ENCODE measurements around the gene GLP2R. TPM values are rescaled to one million over a fixed set of nuclear protein-coding genes. Genes with fewer than 3 reads are reported as not detected.

GLP2R gene
- polyA plus RNA-seq, 4 donors, result 0.67 to 3.5 (median 3.2) TPM

GRCh38 chr17:9887508-9887907 is 61.8 kb downstream of the GLP2R start:
- H3K4me1 ChIP-seq (ENCODE audit: control insufficient read depth in 3 of 3, insufficient read depth in 2 of 3, low read depth in 1 of 3, low read length in 2 of 3), result no peaks in the 10 kb centered on the region
- H3K9me3 ChIP-seq (ENCODE audit: control insufficient read depth in 2 of 2, insufficient read depth in 1 of 2, low read depth in 1 of 2, low read length in 1 of 2), result peaks cover 0 to 7% of the 10 kb centered on the region in 2 donors
- DNase-seq (no peak), FAIRE-seq (no peak)
- H3K36me3 ChIP-seq (ENCODE audit: control insufficient read depth in 3 of 3, insufficient read depth in 2 of 3, low read depth in 1 of 3, low read length in 3 of 3), result peaks cover 0 to 3% (median 0%) of the 10 kb centered on the region in 3 donors
- H3K27ac ChIP-seq (ENCODE audit: low read depth in 1 of 3, low read length in 2 of 3), result no peak overlapping the region
- H3K4me3 ChIP-seq (ENCODE audit: low read depth in 1 of 3, low read length in 3 of 3), result no peak overlapping the region
- 66 to 80% (median 73%) methylated on average over 8 of the region's 8 CpGs for WGBS, 3 donors
- H3K27me3 ChIP-seq (ENCODE audit: control insufficient read depth in 3 of 3, insufficient read depth in 3 of 3, low read length in 3 of 3), result no peaks in the 10 kb centered on the region

GRCh38 chr17:9890124-9890523 is 64.4 kb downstream of the GLP2R start:
- peaks cover 0 to 3% (median 0%) of the 10 kb centered on the region in 3 donors for H3K36me3 ChIP-seq (ENCODE audit: control insufficient read depth in 3 of 3, insufficient read depth in 2 of 3, low read depth in 1 of 3, low read length in 3 of 3)
- peaks cover 0 to 2% of the 10 kb centered on the region in 2 donors for H3K9me3 ChIP-seq (ENCODE audit: control insufficient read depth in 2 of 2, insufficient read depth in 1 of 2, low read depth in 1 of 2, low read length in 1 of 2)
- no peaks in the 10 kb centered on the region for H3K4me1 ChIP-seq (ENCODE audit: control insufficient read depth in 3 of 3, insufficient read depth in 2 of 3, low read depth in 1 of 3, low read length in 2 of 3)
- DNase-seq, result no peak
- no peak overlapping the region for H3K27ac ChIP-seq (ENCODE audit: low read depth in 1 of 3, low read length in 2 of 3)
- no peak for FAIRE-seq
- H3K27me3 ChIP-seq (ENCODE audit: control insufficient read depth in 3 of 3, insufficient read depth in 3 of 3, low read length in 3 of 3), result no peaks in the 10 kb centered on the region
- H3K4me3 ChIP-seq (ENCODE audit: low read depth in 1 of 3, low read length in 3 of 3), result no peak overlapping the region
- WGBS, 3 donors, result 7 to 33% (median 16%) methylated on average over 2 of the region's 2 CpGs

DNA sequence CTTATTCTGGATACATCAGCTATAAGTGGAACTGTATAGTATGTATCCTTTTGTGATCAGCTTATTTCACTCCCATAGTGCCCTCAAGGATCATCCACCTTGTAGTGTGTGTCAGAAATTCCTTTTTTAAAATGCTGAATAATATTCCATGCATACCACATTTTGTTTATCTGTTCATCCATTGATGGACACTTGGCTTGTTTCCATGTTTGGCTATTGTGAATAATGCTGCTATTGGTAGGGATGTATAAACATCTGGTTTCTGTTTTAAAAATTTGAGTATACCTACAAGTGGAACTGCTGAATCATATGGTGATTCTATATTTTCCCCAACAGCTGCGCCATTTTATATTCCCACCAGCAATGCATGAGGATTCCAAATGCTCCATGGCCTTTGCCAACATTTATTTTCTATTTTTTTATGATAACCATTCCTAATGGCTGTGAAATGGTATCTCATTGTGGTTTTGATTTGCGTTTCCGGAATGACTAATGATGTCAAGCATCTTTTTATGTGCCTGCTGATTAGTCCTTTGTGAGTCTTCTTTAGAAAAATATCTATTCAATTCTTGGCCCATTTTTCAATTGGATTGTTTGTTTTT is 67.8 kb downstream of the GLP2R start:
- Histone ChIP-seq H3K36me3 (ENCODE audit: control insufficient read depth in 3 of 3, insufficient read depth in 2 of 3, low read depth in 1 of 3, low read length in 3 of 3) (no peaks in the 10 kb centered on the region), H3K9me3 (ENCODE audit: control insufficient read depth in 2 of 2, insufficient read depth in 1 of 2, low read depth in 1 of 2, low read length in 1 of 2) (no peaks in the 10 kb centered on the region), H3K4me1 (ENCODE audit: control insufficient read depth in 3 of 3, insufficient read depth in 2 of 3, low read depth in 1 of 3, low read length in 2 of 3) (no peaks in the 10 kb centered on the region), H3K4me3 (ENCODE audit: low read depth in 1 of 3, low read length in 3 of 3) (no peak overlapping the region), H3K27ac (ENCODE audit: low read depth in 1 of 3, low read length in 2 of 3) (no peak overlapping the region), H3K27me3 (ENCODE audit: control insufficient read depth in 3 of 3, insufficient read depth in 3 of 3, low read length in 3 of 3) (no peaks in the 10 kb centered on the region)
- no peak for DNase-seq
- FAIRE-seq, result no peak
- WGBS, 3 donors, result 63 to 88% (median 80%) methylated on average over 3 of the region's 3 CpGs

- 81 to 95% (median 92%) methylated on average over 3 of the region's 3 CpGs for WGBS, 3 donors
- no peak for FAIRE-seq
These were observed 68.5 kb downstream of the GLP2R start for GRCh38 chr17:9894231-9894630.

GRCh38 chr17:9895923-9896322 is 70.2 kb downstream of the GLP2R start:
- Histone ChIP-seq H3K27ac (ENCODE audit: low read depth in 1 of 3, low read length in 2 of 3) (no peak overlapping the region), H3K4me1 (ENCODE audit: control insufficient read depth in 3 of 3, insufficient read depth in 2 of 3, low read depth in 1 of 3, low read length in 2 of 3) (no peaks in the 10 kb centered on the region), H3K9me3 (ENCODE audit: control insufficient read depth in 2 of 2, insufficient read depth in 1 of 2, low read depth in 1 of 2, low read length in 1 of 2) (no peaks in the 10 kb centered on the region), H3K4me3 (ENCODE audit: low read depth in 1 of 3, low read length in 3 of 3) (no peak overlapping the region), H3K36me3 (ENCODE audit: control insufficient read depth in 3 of 3, insufficient read depth in 2 of 3, low read depth in 1 of 3, low read length in 3 of 3) (no peaks in the 10 kb centered on the region), H3K27me3 (ENCODE audit: control insufficient read depth in 3 of 3, insufficient read depth in 3 of 3, low read length in 3 of 3) (no peaks in the 10 kb centered on the region)
- no peak for FAIRE-seq
- no peak for DNase-seq

More at GRCh38 chr17:9894231-9894630, 68.5 kb downstream of the GLP2R start:
- H3K4me1 ChIP-seq (ENCODE audit: control insufficient read depth in 3 of 3, insufficient read depth in 2 of 3, low read depth in 1 of 3, low read length in 2 of 3), result no peaks in the 10 kb centered on the region
- DNase-seq, result no peak
- H3K9me3 ChIP-seq (ENCODE audit: control insufficient read depth in 2 of 2, insufficient read depth in 1 of 2, low read depth in 1 of 2, low read length in 1 of 2), result no peaks in the 10 kb centered on the region
- H3K27me3 ChIP-seq (ENCODE audit: control insufficient read depth in 3 of 3, insufficient read depth in 3 of 3, low read length in 3 of 3), result no peaks in the 10 kb centered on the region
- H3K4me3 ChIP-seq (ENCODE audit: low read depth in 1 of 3, low read length in 3 of 3), result no peak overlapping the region
- H3K27ac ChIP-seq (ENCODE audit: low read depth in 1 of 3, low read length in 2 of 3), result no peak overlapping the region
- H3K36me3 ChIP-seq (ENCODE audit: control insufficient read depth in 3 of 3, insufficient read depth in 2 of 3, low read depth in 1 of 3, low read length in 3 of 3), result no peaks in the 10 kb centered on the region

DNA sequence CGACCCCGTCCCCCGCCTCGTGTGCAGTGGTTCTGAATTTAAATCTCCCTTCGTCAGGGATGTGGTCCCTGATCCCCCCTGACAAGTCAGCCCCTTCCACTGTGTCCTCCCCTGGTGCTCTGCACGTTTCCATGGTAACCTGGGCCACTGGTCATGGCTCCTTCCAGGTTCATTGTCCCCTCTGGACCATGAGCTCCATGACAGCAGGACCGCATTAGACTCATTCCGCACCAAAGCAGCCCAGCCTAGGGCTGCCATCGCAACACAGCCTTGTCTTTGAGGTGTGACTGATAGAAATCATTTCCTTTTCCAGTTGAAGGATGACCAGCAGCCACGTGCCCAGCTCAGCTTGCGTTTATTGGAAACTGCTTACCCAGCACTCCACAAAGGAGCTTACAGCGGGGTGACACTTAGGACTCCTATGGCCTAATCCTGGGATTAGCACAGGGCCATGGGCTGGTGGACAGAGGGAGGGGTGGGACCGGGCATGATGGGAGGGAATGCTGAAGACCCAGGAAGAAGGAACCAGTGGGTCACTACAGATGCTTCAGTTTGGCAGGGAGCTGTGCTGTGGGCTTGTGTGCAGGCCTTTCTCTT is 71.7 kb downstream of the GLP2R start:
- Histone ChIP-seq H3K9me3 (ENCODE audit: control insufficient read depth in 2 of 2, insufficient read depth in 1 of 2, low read depth in 1 of 2, low read length in 1 of 2) (no peaks in the 10 kb centered on the region), H3K27ac (ENCODE audit: low read depth in 1 of 3, low read length in 2 of 3) (no peak overlapping the region), H3K36me3 (ENCODE audit: control insufficient read depth in 3 of 3, insufficient read depth in 2 of 3, low read depth in 1 of 3, low read length in 3 of 3) (no peaks in the 10 kb centered on the region), H3K27me3 (ENCODE audit: control insufficient read depth in 3 of 3, insufficient read depth in 3 of 3, low read length in 3 of 3) (no peaks in the 10 kb centered on the region), H3K4me3 (ENCODE audit: low read depth in 1 of 3, low read length in 3 of 3) (no peak overlapping the region), H3K4me1 (ENCODE audit: control insufficient read depth in 3 of 3, insufficient read depth in 2 of 3, low read depth in 1 of 3, low read length in 2 of 3) (peaks cover 0 to 5% (median 0%) of the 10 kb centered on the region in 3 donors)
- FAIRE-seq (no peak), DNase-seq (no peak)
- 76 to 80% (median 78%) methylated on average over 13 of the region's 13 CpGs for WGBS, 3 donors

- no peak overlapping the region for H3K4me3 ChIP-seq (ENCODE audit: low read depth in 1 of 3, low read length in 3 of 3)
- no peaks in the 10 kb centered on the region for H3K9me3 ChIP-seq (ENCODE audit: control insufficient read depth in 2 of 2, insufficient read depth in 1 of 2, low read depth in 1 of 2, low read length in 1 of 2)
- no peaks in the 10 kb centered on the region for H3K36me3 ChIP-seq (ENCODE audit: control insufficient read depth in 3 of 3, insufficient read depth in 2 of 3, low read depth in 1 of 3, low read length in 3 of 3)
- no peaks in the 10 kb centered on the region for H3K27me3 ChIP-seq (ENCODE audit: control insufficient read depth in 3 of 3, insufficient read depth in 3 of 3, low read length in 3 of 3)
- 87 to 93% (median 89%) methylated on average over 8 of the region's 8 CpGs for WGBS, 3 donors
- H3K4me1 ChIP-seq (ENCODE audit: control insufficient read depth in 3 of 3, insufficient read depth in 2 of 3, low read depth in 1 of 3, low read length in 2 of 3), result peaks cover 0 to 5% (median 0%) of the 10 kb centered on the region in 3 donors
- no peak for DNase-seq
- H3K27ac ChIP-seq (ENCODE audit: low read depth in 1 of 3, low read length in 2 of 3), result peak overlapping the region in 1 of 3 donors; percentile 48
- FAIRE-seq, result no peak
These were observed 73.1 kb downstream of the GLP2R start for GRCh38 chr17:9898812-9899211.

DNA sequence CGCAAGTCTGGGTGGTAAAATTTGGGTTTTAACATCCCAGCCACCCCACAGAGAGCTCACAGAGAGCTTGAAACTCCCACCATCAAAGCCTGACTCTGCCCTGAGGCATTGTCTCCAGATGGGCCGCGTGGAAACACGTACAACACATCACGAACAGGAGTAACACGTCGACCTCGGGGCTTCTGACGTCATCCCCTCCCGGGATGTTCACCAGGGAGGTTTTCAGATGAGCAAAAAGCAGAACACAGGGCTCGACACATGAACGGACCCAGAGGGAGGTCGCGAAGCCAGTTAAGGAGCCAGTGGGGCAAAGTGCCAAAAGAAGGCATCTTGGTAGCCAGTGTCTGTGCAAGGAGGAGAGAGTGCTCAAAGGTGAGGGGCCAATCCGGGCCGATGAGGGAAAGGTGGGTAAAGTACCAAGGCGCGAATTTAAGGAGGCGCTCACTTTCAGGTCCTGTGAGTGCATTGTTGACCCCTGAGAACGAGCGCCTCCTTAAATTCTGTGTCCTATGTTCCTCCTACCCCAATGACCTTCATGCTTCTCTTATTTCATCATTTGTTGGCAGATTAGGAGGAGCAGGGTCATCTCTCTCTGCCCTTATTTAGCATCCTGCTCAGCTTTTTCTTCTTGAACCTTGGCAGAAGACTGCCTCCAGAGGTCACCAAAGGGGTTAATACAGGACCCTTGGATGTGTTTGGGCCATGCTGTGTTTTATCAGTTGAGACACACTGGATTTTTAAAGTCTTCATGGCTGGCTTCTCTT is 73.7 kb downstream of the GLP2R start:
- H3K4me1 ChIP-seq (ENCODE audit: control insufficient read depth in 3 of 3, insufficient read depth in 2 of 3, low read depth in 1 of 3, low read length in 2 of 3), result peaks cover 0 to 5% (median 0%) of the 10 kb centered on the region in 3 donors
- no peaks in the 10 kb centered on the region for H3K27me3 ChIP-seq (ENCODE audit: control insufficient read depth in 3 of 3, insufficient read depth in 3 of 3, low read length in 3 of 3)
- peak overlapping the region in 1 of 3 donors; percentile 48 for H3K27ac ChIP-seq (ENCODE audit: low read depth in 1 of 3, low read length in 2 of 3)
- WGBS, 3 donors, result 69 to 81% (median 77%) methylated on average over 21 of the region's 21 CpGs
- DNase-seq, result no peak
- no peak overlapping the region for H3K4me3 ChIP-seq (ENCODE audit: low read depth in 1 of 3, low read length in 3 of 3)
- H3K36me3 ChIP-seq (ENCODE audit: control insufficient read depth in 3 of 3, insufficient read depth in 2 of 3, low read depth in 1 of 3, low read length in 3 of 3), result no peaks in the 10 kb centered on the region
- H3K9me3 ChIP-seq (ENCODE audit: control insufficient read depth in 2 of 2, insufficient read depth in 1 of 2, low read depth in 1 of 2, low read length in 1 of 2), result no peaks in the 10 kb centered on the region
- no peak for FAIRE-seq
